CD4-positive, alpha-beta T cell treated with Interferon gamma for 1 hour (primary cell): Measurements from ENCODE around the gene IZUMO4.

Source experiments
- DNase-seq: peaks from one replicate; pipeline ENCODE4 v3.0.0-alpha.2; 2020

IZUMO4 gene

GRCh38 chr19:2059422-2060201 lies 37.1 kb upstream of the IZUMO4 start:
- no peak for DNase-seq

DNA sequence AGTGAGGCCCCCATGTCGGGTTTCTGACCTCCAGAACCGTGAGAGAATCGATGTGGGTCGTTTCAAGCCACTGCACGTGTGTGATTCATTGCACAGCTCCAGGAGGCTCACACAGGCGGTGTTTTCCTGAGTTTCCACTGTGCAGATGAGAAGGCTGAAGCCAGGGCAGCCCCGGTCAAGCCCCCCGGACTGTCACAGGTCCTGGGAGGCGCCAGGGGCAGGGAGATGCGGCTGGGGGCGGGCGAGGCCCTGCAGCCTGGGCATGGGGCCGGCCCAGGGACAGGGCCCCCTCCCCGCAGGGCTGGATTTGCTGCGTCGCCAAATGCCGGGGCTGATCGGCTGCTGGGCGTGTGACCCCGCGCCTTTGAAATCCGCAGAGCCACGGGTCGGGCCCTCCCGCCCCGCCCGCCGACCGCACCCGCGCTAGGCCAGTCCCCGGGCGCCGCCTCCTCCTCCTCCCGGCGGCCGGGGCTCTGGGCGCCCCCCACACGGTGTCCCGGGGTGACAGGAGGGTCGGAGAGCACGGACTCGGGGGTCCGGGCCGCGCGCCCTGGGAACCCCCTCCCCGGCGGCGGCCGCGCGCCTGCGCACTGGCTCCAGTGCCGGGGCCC lies 35.7 kb upstream of the IZUMO4 start:
- no peak for DNase-seq

DNA sequence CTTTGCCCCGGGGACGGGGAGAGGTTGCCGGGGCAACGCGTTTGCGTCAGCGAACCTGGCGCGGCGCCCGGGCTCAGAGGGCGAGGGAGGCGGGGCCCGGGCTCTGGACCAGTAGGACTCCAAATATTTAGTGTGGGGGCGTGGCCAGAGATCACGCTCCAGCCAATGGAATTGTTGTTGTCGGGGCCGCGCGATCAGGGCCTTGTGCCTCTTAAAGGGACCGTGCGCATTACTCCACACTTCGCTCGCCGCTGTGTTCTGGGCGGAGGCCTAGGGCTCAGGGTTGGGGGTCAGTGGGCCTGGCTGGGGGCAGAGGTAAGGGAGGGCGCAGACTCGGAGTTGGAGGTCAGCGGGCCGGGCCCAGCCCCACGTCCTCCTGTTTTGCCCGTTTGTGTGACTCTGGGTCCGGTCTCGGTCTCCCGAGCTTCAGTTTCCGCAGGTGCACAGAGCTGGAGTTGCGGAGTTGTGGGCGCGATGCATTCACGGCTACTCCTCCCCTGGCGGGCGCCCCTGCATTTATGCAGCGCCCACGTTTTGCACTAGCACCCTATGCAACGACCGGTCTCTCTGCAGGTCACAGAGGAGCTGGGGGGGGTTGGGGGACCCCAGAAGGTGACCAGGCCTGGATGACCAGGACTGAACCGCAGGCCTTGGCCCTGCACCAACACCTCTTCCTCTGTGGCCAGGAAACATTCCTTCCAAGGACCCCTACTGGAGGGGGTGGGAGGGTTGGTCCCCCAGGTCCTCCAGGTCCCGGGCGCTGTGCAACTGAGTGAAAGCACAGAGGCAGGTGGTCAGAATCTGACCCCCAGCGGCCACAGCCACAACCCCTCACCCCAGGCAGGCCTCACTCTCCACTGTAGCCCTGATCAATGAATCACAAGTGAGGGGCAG lies 35.0 kb upstream of the IZUMO4 start:
- peak; percentile 99 for DNase-seq

GRCh38 chr19:2062389-2062729 lies 34.4 kb upstream of the IZUMO4 start:
- DNase-seq, result no peak

DNA sequence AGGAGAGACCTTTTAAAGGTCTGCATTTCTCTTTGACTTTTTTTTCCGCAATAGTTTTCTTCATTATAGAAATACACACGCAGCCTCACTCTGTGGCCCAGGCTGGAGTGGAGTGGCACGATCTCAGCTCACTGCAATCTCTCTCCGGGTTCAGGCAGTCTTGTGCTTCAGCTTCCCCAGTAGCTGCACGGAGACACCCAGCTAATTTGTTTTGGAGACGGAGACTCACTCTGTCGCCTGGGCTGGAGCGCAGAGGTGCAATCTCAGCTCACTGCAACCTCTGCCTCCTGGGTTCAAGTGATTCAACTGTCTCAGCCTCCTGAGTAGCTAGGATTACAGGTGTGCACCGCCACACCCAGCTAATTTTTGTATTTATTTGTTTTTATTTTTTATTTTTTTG lies 33.9 kb upstream of the IZUMO4 start:
- DNase-seq, result no peak

DNA sequence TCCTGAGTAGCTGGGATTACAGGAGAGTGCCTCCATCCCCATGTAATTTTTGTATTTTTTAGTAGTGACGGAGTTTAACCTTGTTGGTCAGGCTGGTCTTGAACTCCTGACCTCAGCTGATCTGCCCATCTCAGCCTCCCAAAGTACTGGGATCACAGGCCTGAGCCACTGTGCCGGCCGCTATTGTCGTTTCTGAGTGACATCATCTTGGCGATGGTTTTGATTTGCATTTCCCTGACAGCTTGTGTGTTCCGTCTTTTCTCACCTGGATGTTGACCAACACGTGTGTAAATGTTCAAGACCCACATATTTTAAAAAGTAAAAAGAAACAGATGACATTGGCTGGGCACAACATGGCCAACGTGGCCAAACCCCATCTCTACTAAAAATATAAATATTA lies 32.9 kb upstream of the IZUMO4 start:
- DNase-seq, result no peak

GRCh38 chr19:2064395-2064787 lies 32.3 kb upstream of the IZUMO4 start:
- DNase-seq, result no peak

GRCh38 chr19:2064788-2065524 lies 31.8 kb upstream of the IZUMO4 start:
- DNase-seq, result no peak

- no peak for DNase-seq
These were observed 26.3 kb upstream of the IZUMO4 start for GRCh38 chr19:2070436-2070827.

DNA sequence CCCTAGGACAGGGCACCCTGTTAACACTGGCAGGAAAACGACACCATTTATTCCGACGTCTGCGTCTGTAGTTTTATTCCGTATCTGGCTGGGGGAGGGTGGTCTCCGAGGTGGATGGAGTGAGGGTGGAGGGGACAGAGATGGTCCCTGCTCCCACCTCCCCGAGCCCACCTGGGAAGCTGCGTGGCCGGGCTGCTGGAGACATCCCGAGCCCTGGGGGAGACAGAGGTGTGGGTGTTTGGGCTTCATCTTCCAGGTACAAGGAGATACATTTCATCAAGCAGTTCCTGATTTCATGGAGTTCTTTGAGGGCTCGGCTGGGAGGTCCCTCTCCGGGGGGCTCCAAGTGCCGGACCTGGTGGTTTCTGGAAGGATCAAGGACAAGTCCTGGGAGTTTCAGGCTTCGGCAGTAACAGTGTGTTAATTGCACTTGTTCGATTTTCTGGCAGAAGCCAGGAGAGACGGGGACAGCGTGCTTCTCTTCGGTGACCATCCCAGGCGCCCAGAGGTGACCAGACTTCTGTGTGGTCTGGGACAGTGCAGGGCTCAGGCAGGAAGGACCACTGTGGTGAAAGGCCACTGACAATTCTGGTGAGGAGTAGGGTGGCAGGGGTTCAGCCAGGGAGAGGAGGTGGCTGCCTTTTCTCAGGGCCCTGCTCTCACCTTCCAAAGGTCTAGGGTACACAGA lies 25.6 kb upstream of the IZUMO4 start:
- DNase-seq, result no peak

- DNase-seq, result no peak
These were observed 23.8 kb upstream of the IZUMO4 start for GRCh38 chr19:2072757-2073551.

- DNase-seq, result no peak
These were observed 20.2 kb upstream of the IZUMO4 start for GRCh38 chr19:2076526-2076944.

DNA sequence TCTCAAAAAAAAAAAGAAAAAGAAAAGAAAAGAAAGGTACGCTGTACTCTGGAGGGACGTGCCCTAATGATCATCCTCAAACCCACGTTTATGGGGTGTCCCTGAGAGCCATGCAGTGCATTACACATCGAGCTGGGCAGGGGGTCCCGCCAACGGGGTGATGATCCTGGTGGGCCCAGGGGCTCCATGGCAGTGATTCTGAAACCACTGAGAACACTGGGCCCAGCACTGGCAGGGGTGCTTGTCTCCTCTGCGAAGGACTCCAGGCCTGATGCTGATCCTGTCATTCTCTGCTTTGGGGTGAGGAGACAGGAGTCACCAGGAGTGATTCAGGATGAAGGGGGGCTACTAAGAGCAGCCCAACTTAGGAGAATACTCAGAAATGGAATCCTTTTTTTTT lies 19.3 kb upstream of the IZUMO4 start:
- no peak for DNase-seq

- DNase-seq, result no peak
These were observed 18.7 kb upstream of the IZUMO4 start for GRCh38 chr19:2077833-2078619.

DNA sequence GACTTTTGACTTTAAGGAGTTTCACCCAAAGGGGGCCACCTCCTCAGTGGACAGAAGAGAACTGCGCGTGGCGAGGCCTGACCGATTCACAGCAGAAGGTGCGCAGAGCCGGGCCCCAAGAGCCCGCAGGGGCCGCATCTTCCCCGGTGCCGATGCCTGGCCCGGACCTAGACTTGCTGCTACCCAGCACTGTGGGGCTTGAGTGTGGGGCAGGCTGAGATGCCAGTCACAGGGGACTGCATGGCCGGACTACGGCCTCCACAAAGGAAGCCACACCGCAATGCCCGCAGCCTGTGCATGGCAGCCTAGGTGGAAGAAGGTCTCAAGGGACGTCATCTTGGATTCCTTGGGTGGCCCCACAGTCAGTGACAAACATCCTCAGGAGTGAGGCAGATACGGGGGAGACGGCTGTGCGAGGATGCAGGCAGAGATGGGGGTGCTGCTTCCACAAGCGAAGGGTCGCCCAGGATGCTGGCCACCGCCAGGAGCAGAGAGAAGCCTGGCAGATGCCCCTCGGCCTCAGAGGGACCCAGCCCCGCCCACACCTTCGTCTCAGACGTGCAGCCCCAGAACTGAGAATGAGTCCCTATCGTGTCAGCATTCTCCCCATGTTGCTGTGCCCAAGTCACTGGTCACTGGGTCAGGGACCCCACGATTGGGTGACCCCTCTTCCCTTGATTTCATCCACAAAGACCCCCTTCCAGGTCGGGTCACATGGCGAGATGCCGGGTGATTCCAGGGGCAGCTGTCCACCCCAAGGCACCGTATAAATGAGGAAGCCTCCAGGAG lies 17.4 kb upstream of the IZUMO4 start:
- DNase-seq, result no peak

DNA sequence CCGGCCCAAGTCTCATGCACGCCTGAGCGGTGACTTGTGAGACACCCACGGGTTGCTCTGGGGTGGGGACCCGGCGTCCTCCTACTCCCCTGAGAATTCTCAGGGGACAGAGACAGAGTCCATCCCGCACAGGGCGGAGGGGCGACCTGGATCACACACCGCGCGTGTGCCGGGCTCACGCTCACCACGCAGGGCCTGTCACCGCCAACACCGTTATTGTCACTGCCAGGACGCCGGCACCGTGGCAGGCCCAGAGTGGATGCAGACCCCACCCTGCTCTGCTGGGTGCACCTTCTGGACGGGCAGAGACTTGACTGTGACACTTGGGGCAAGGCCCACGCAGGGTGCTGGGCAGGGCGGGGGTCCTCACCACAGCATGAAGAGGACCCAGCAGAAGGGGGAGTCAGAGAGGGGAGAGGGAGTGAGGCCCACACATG lies 16.8 kb upstream of the IZUMO4 start:
- no peak for DNase-seq

- DNase-seq, result no peak
These were observed 16.3 kb upstream of the IZUMO4 start for GRCh38 chr19:2080336-2080988.

DNA sequence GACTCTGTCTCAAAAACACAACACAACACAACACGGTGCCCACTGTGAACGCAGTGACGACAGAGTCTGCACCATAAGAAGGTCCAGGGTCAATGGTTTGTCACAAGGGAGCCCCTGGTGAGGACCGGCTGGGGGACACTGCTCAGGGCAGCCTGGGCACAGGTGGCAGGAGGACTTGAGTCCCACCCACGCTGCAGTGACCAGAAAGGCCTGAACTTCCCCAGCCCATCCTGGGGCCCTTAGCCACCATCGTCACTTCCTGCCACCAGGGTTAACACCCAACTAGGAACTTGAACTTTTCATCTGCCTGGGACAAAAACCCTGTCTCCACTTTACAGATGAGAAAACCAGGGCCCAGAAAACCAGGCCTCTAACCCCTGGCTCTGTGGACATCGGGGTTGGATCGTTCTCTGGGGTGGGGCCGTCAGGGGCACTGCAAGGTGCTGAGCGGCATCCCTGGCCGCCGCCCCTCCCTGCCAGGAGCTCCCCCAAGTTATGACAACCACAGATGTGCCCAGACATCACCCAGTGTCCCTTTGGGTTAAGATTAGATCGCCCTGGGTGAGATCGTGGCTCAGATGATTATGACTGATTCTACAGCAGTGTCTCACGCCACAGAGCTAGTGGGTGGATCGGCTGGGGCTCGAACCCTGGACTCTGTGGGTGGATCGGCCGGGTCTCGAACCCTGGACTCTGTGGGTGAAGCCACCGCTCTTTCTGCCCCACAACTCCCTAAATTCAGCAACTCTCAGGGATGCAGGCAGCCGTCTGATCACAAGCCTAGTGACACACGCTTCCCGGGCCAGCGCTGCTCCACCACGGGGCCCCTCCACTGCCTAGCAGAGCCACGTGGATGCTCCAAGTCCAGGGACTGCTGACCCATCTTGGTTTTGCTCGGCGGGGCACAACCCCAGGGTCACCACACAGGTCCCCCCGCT lies 14.6 kb upstream of the IZUMO4 start:
- peak; percentile 74 for DNase-seq
